Endothelial cell (in vitro differentiated cells): ENCODE data around the gene LINGO3. TPM values are rescaled to one million over a fixed set of nuclear protein-coding genes. Genes with fewer than 3 reads are reported as not detected.

Experiments used
- DNase-seq: peaks from one replicate; pipeline ENCODE4 v3.0.0; 2021; ENCODE audit warnings: low spot score
- H3K27ac Mint-ChIP-seq: one replicate; pipeline ENCODE4 v1.8.0; 2021; ENCODE audit warnings: mixed read lengths, inconsistent platforms; ENCODE audit not compliant: unreplicated experiment
- H3K27me3 Mint-ChIP-seq: one replicate; pipeline ENCODE4 v1.8.0; 2021; ENCODE audit warnings: mild to moderate bottlenecking, moderate library complexity, mixed read lengths, inconsistent platforms; ENCODE audit not compliant: unreplicated experiment
- H3K36me3 Mint-ChIP-seq: one replicate; pipeline ENCODE4 v1.8.0; 2021; ENCODE audit warnings: mild to moderate bottlenecking, low read depth, mixed read lengths, inconsistent platforms; ENCODE audit not compliant: unreplicated experiment
- H3K4me1 Mint-ChIP-seq: one replicate; pipeline ENCODE4 v1.8.0; 2021; ENCODE audit warnings: mild to moderate bottlenecking, mixed read lengths, inconsistent platforms; ENCODE audit not compliant: unreplicated experiment
- H3K4me3 Mint-ChIP-seq: one replicate; pipeline ENCODE4 v1.8.0; 2021; ENCODE audit warnings: mild to moderate bottlenecking, mixed read lengths, inconsistent platforms; ENCODE audit not compliant: unreplicated experiment
- H3K9me3 Mint-ChIP-seq: one replicate; pipeline ENCODE4 v1.8.0; 2021; ENCODE audit warnings: mixed read lengths, inconsistent platforms; ENCODE audit not compliant: unreplicated experiment
- total RNA-seq: library from RNA; stranded (reverse); fragmentation: NEBNext Ultra II Directional; extraction: Animal tissue kit (Norgen Biotek cat#: 25700); gene quantifications from one replicate; pipeline ENCODE4 v1.2.1, GENCODE V29; 2021; ENCODE audit not compliant: unreplicated experiment
- TF ChIP-seq, protein P1 (sequence below): fragments of 200-600 bp; sonication (generic); IDR thresholded peaks from one replicate; pipeline ENCODE4 v1.5.0; 2021; ENCODE audit warnings: antibody characterized with exemption; ENCODE audit not compliant: unreplicated experiment

The LINGO3 gene
- total RNA-seq, 1 donor from 2014 or later = not detected

DNA sequence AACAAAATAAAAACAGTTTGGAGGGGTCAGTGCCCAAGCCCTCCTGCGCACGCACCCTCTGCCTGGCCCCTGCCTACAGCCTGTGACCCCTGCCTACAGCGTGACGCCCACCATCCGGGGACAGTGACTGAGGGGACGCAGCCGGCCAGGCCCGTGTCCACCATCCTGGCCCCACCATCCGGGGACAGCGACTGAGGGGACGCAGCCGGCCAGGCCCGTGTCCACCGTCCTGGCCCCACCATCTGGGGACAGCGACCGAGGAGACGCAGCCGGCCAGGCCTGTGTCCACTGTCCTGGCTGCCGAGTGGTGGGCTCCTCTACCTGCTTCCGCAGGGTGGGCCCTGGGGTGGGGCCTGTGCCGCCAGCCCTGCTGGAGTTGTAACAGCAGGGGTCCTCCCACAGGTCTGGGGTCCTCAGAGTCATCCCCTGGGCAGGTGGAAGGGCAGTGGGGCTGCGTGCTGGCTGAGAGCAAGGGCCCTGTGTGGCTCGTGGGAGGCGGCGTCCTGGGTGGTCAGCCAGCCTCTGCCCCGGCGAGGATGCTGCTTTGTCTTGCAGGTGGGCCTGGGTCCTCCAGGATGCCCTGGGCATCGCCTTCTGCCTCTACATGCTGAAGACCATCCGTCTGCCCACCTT is 34.8 kb upstream of the LINGO3 start:
- Mint-ChIP-seq H3K27ac (no peak overlapping the region), H3K9me3 (no peaks in the 10 kb centered on the region), H3K27me3 (peaks cover 3% of the 10 kb centered on the region), H3K36me3 (peaks cover 9% of the 10 kb centered on the region), H3K4me3 (no peak overlapping the region), H3K4me1 (peaks cover 3% of the 10 kb centered on the region)
- DNase-seq = no peak
- TF ChIP-seq, protein P1, sequence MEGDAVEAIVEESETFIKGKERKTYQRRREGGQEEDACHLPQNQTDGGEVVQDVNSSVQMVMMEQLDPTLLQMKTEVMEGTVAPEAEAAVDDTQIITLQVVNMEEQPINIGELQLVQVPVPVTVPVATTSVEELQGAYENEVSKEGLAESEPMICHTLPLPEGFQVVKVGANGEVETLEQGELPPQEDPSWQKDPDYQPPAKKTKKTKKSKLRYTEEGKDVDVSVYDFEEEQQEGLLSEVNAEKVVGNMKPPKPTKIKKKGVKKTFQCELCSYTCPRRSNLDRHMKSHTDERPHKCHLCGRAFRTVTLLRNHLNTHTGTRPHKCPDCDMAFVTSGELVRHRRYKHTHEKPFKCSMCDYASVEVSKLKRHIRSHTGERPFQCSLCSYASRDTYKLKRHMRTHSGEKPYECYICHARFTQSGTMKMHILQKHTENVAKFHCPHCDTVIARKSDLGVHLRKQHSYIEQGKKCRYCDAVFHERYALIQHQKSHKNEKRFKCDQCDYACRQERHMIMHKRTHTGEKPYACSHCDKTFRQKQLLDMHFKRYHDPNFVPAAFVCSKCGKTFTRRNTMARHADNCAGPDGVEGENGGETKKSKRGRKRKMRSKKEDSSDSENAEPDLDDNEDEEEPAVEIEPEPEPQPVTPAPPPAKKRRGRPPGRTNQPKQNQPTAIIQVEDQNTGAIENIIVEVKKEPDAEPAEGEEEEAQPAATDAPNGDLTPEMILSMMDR = no peak

DNA sequence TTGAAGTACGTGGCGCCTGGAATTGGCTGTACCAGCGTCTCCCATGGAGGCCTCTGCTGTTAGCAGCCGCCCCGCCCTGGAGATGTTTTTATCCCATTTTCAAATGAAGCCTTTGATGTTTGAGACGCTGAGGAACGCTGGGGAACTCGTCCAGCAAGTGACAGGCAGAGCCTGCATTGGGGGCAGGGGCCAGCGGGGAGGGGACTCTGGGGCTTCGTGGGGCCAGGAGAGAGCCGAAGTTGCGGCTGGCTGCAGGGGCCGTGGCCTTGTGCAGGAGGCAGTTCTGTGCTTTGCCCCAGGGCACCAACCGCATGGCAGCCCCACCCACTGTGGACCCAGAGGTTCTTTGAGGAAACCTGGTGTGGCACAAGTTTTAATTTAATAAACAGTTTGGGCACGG is 34.0 kb upstream of the LINGO3 start:
- Mint-ChIP-seq H3K9me3 (no peaks in the 10 kb centered on the region), H3K4me3 (no peak overlapping the region), H3K27me3 (peaks cover 3% of the 10 kb centered on the region), H3K36me3 (peaks cover 9% of the 10 kb centered on the region), H3K4me1 (peaks cover 3% of the 10 kb centered on the region), H3K27ac (no peak overlapping the region)
- TF ChIP-seq, protein P1 = no peak
- DNase-seq = no peak

DNA sequence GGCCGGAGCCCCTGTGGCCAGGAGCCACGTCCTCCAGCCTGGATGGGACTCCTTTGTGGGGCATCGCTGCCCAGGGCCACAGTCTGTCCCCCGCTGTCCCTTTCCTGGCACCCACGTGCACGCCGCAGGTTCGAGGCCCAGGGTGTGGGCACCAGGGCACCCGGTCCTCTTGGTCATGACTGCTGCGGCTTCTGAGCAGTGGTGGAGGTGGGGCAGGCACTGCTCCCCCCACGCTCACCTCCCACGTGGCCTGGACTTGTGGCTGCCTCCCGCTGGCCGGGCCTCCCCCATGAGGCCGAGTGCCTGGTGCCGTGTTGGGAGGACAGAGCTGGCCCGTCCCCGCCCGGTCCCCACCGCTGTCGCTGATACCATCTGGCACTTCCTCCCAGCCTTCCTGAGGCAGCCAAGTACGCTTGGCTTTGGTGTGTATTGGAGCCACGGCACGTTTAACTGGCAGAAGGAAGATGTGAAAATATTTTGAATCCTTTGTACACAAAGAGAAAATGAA is 33.3 kb upstream of the LINGO3 start:
- H3K4me1 Mint-ChIP-seq = peaks cover 4% of the 10 kb centered on the region
- peaks cover 11% of the 10 kb centered on the region for H3K36me3 Mint-ChIP-seq
- TF ChIP-seq, protein P1 = no peak
- no peak overlapping the region for H3K4me3 Mint-ChIP-seq
- H3K27ac Mint-ChIP-seq = no peak overlapping the region
- no peak for DNase-seq
- H3K9me3 Mint-ChIP-seq = no peaks in the 10 kb centered on the region
- H3K27me3 Mint-ChIP-seq = peaks cover 3% of the 10 kb centered on the region

DNA sequence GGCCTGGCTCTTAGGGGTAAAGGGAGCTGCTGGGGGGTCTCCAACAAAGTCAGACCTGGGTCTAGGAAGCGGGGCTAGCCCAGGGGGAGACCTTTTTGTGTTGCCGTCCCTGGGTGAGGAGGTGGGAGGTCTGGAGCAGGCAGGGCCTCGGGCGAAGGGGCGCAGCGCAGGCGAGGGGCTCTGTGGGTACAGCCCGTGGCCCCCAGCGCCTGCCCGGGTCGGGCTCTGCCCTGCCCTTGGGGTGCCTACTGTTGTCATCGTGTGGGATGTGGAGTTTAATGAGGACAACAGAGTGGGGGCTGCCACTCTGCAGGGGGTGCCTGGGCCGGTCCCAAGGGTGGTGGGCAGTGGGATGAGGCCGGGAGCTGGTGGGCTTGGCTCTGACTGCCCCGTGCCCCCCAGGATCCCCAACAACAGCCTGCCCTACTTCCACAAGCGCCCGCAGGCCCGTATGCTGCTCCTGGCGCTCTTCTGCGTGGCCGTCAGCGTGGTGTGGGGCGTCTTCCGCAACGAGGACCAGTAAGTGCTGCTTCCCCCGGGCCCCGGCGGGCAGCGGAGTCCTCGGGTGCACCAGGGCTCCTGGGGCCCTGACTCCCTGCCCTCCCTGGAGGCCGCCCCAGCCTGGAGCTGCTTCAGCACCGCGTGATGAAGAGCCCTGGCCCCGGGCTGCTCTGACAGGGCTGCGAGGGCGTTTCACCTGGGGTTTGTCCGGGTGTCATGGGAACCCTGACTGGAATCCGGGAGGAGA is 32.7 kb upstream of the LINGO3 start:
- Mint-ChIP-seq H3K36me3 (peaks cover 14% of the 10 kb centered on the region), H3K4me1 (peaks cover 7% of the 10 kb centered on the region), H3K27ac (no peak overlapping the region), H3K4me3 (no peak overlapping the region), H3K9me3 (peaks cover 3% of the 10 kb centered on the region), H3K27me3 (peaks cover 9% of the 10 kb centered on the region)
- no peak for DNase-seq
- TF ChIP-seq, protein P1 = no peak
